Vagina (tissue), 2 donors: Measurements from ENCODE around the gene TACC3.

Experiments
- POLR2A ChIP-seq, 2 donors: fragments of 450-650 bp; IDR thresholded peaks; one replicate each; pipeline ENCODE4 v1.6.1; 2017; ENCODE audit warnings: antibody characterized with exemption in 2 of 2, mild to moderate bottlenecking in 2 of 2, moderate library complexity in 2 of 2
- POLR2AphosphoS5 ChIP-seq, 2 donors: sonication (generic); formaldehyde crosslinking; IDR thresholded peaks; one replicate each; pipeline ENCODE4 v1.9.0; 2017; ENCODE audit warnings: antibody characterized with exemption in 2 of 2, mild to moderate bottlenecking in 2 of 2, low read depth in 1 of 2; ENCODE audit not compliant: insufficient read depth in 1 of 2
- TF ChIP-seq, protein P1 (sequence below), 3 experiments: fragments of 450-650 bp in 2 of 3; fragments of 200-600 bp in 1 of 3; sonication (generic) in 1 of 3; IDR thresholded peaks; one replicate each; pipeline ENCODE4 v1.5.1; 2017 to 2019; ENCODE audit warnings: antibody characterized with exemption in 3 of 3, mild to moderate bottlenecking in 2 of 3, moderate library complexity in 2 of 3

DNA sequence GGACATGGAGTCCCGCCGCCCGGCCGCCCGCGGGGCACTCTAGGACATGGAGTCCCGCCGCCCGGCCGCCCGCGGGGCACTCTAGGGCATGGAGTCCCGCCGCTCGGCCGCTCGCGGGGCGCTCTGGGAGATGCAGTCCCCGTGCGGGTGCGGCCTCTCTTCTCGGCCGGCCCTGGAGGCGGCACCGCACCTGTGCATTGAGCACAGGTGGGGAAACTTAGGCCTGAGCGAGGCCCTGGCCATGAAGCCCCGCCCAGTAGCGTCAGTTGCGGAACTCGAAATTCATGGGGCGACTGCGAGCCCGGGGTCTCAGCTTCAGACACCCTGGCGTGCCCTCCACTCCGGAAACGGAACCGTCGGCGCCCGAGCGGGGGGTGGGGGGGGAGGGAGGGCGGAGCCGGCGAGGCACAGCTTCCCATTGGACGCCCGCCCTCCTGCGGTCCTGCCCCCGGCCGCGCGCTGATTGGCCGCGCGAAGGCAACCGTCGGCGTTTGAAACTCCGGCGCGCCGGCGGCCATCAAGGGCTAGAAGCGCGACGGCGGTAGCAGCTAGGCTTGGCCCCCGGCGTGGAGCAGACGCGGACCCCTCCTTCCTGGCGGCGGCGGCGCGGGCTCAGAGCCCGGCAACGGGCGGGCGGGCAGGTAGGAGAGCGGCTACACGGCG lies at the start of gene TACC3, which contains the start of gene TMEM129:
- TF ChIP-seq, protein P1, sequence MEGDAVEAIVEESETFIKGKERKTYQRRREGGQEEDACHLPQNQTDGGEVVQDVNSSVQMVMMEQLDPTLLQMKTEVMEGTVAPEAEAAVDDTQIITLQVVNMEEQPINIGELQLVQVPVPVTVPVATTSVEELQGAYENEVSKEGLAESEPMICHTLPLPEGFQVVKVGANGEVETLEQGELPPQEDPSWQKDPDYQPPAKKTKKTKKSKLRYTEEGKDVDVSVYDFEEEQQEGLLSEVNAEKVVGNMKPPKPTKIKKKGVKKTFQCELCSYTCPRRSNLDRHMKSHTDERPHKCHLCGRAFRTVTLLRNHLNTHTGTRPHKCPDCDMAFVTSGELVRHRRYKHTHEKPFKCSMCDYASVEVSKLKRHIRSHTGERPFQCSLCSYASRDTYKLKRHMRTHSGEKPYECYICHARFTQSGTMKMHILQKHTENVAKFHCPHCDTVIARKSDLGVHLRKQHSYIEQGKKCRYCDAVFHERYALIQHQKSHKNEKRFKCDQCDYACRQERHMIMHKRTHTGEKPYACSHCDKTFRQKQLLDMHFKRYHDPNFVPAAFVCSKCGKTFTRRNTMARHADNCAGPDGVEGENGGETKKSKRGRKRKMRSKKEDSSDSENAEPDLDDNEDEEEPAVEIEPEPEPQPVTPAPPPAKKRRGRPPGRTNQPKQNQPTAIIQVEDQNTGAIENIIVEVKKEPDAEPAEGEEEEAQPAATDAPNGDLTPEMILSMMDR (IDR thresholded peaks at IDR 0.05), result no peak
- TF ChIP-seq POLR2AphosphoS5 (IDR thresholded peaks at IDR 0.05; ENCODE audit: insufficient read depth in 1 of 2, low read depth in 1 of 2), result peak; percentile 54 to 66
- TF ChIP-seq POLR2A (IDR thresholded peaks at IDR 0.05), result peak in 1 of 2 donors; percentile 52
